ENCODE results near the gene UNC93B1. TPM values are rescaled to one million over a fixed set of nuclear protein-coding genes. Genes with fewer than 3 reads are reported as not detected.

The UNC93B1 gene
- total RNA-seq, 1 experiment from 2014 or later: 23.3 TPM

GRCh38 chr11:68007498-68008380, 3.8 kb upstream of the UNC93B1 start:
- Histone ChIP-seq H3K23me2 (ENCODE audit: insufficient read length, low read depth, low read length, poor library complexity, severe bottlenecking) (peaks cover 4% of the 10 kb centered on the region), H3K14ac (ENCODE audit: insufficient read depth, low read length) (no peak overlapping the region; the same call in 1 of the 2 replicates), H3K4me2 (ENCODE audit: insufficient read depth, insufficient read length, low read length) (no peak overlapping the region), H4K20me1 (ENCODE audit: control insufficient read depth, insufficient read depth, insufficient read length) (no peaks in the 10 kb centered on the region), H3K9ac (ENCODE audit: extremely low read depth, insufficient read length, low read length) (no peak overlapping the region), H3K27ac (ENCODE audit: insufficient read length, low read depth, low read length) (no peak overlapping the region), H3K79me2 (ENCODE audit: insufficient read depth, low read length) (no peaks in the 10 kb centered on the region), H3K4ac (ENCODE audit: low read depth, low read length) (no peak overlapping the region), H3T11ph (ENCODE audit: low read length) (no peak overlapping the region), H3K27me3 (ENCODE audit: insufficient read depth, low read length) (no peaks in the 10 kb centered on the region), H3K79me1 (ENCODE audit: insufficient read depth, low read depth, low read length, poor library complexity, severe bottlenecking) (no peaks in the 10 kb centered on the region), H3K56ac (ENCODE audit: insufficient read length, low read depth, low read length) (no peak overlapping the region), H2BK12ac (ENCODE audit: insufficient read length, low read depth, low read length) (no peak overlapping the region), H3K23ac (ENCODE audit: insufficient read length, low read depth, low read length) (no peak overlapping the region), H2AFZ (ENCODE audit: low read length) (no peak overlapping the region), H3K18ac (ENCODE audit: insufficient read length, low read depth, low read length) (no peak overlapping the region), H2BK15ac (ENCODE audit: low read depth, low read length) (no peak overlapping the region), H2AK5ac (ENCODE audit: insufficient read length, low read length) (no peak overlapping the region), H4K8ac (replicated peaks; ENCODE audit: insufficient read length, low read depth, low read length) (no peak overlapping the region), H4K91ac (ENCODE audit: insufficient read length, low read depth, low read length) (no peak overlapping the region), H4K5ac (ENCODE audit: insufficient read length, low read depth, low read length) (no peak overlapping the region), H2BK120ac (ENCODE audit: low read depth, low read length, poor library complexity, severe bottlenecking) (no peak overlapping the region), H3K9me3 (ENCODE audit: control insufficient read depth, low read depth, low read length) (no peaks in the 10 kb centered on the region), H2BK5ac (ENCODE audit: insufficient read length, low read length) (no peak overlapping the region), H2BK20ac (ENCODE audit: low read depth, low read length, poor library complexity, severe bottlenecking) (no peak overlapping the region), H3K4me1 (ENCODE audit: insufficient read depth, low read length) (no peaks in the 10 kb centered on the region; the same call in 1 of the 2 replicates)
- Mint-ChIP-seq H3K27ac (no peak overlapping the region), H3K27me3 (ENCODE audit: low read depth) (peaks cover 5% of the 10 kb centered on the region), H3K9me3 (peaks cover 0 to 5% of the 10 kb centered on the region in 2 experiments; a peak in 1 of 5 replicates), H3K4me3 (no peak overlapping the region), H3K4me1 (peaks cover 23 to 46% of the 10 kb centered on the region in 2 experiments), H3K36me3 (ENCODE audit: insufficient read depth in 1 of 3, low read depth in 3 of 3) (no peaks in the 10 kb centered on the region)
- no peak for DNase-seq
- no CpG with 5 or more reads among the region's 16 CpGs for WGBS (ENCODE audit: extremely low coverage, insufficient read length, low lambda C conversion rate)
- TF ChIP-seq CTCF (conservative IDR thresholded peaks at IDR 0.05): no peak

All from H9 (cell line).